Measurements from ENCODE around the gene LRMDA. TPM values are rescaled to one million over a fixed set of nuclear protein-coding genes. Genes with fewer than 3 reads are reported as not detected.

LRMDA gene
- total RNA-seq, 1 donor from 2014 or later, result 5.2 TPM

- Mint-ChIP-seq H3K27ac (no peak overlapping the region), H3K9me3 (no peaks in the 10 kb centered on the region), H3K4me1 (peaks cover 17% of the 10 kb centered on the region), H3K4me3 (no peak overlapping the region), H3K36me3 (no peaks in the 10 kb centered on the region), H3K27me3 (ENCODE audit: insufficient read depth, low read depth) (peaks cover 9% of the 10 kb centered on the region)
- Histone ChIP-seq H3K27me3 (no peaks in the 10 kb centered on the region), H3K36me3 (no peaks in the 10 kb centered on the region), H4K20me1 (ENCODE audit: low read depth) (no peaks in the 10 kb centered on the region), H3K79me2 (ENCODE audit: low read depth) (no peaks in the 10 kb centered on the region), H3K4me1 (peaks cover 18% of the 10 kb centered on the region), H3K4me3 (no peak overlapping the region), H3F3A (ENCODE audit: low read depth) (no peaks in the 10 kb centered on the region), H3K9me3 (ENCODE audit: low read depth) (no peaks in the 10 kb centered on the region), H2AFZ (replicated peaks) (no peak overlapping the region), H3K4me2 (peak overlapping the region; percentile 7), H3K27ac (no peak overlapping the region), H3K9ac (no peak overlapping the region)
- TF ChIP-seq EZH2phosphoT487 (IDR thresholded peaks at IDR 0.05) (no peak), CTCF (IDR thresholded peaks at IDR 0.05) (no peak)
- no peak for DNase-seq (ENCODE audit: low spot score)
These were observed 216.9 kb downstream of the LRMDA start for GRCh38 chr10:75648351-75648750.

- Mint-ChIP-seq H3K4me1 (peaks cover 18% of the 10 kb centered on the region), H3K36me3 (no peaks in the 10 kb centered on the region), H3K9me3 (no peaks in the 10 kb centered on the region), H3K27me3 (ENCODE audit: insufficient read depth, low read depth) (peaks cover 9% of the 10 kb centered on the region), H3K4me3 (no peak overlapping the region), H3K27ac (no peak overlapping the region)
- no peak for DNase-seq (ENCODE audit: low spot score)
- H3K27me3 ChIP-seq, result no peaks in the 10 kb centered on the region
- H3F3A ChIP-seq (ENCODE audit: low read depth), result no peaks in the 10 kb centered on the region
- H3K9ac ChIP-seq, result no peak overlapping the region
- no peaks in the 10 kb centered on the region for H3K9me3 ChIP-seq (ENCODE audit: low read depth)
- H3K27ac ChIP-seq, result no peak overlapping the region
- no peak overlapping the region for H3K4me2 ChIP-seq
- H2AFZ ChIP-seq (replicated peaks), result no peak overlapping the region
- no peaks in the 10 kb centered on the region for H4K20me1 ChIP-seq (ENCODE audit: low read depth)
- TF ChIP-seq CTCF (IDR thresholded peaks at IDR 0.05) (no peak), EZH2phosphoT487 (IDR thresholded peaks at IDR 0.05) (no peak), EZH2 (IDR thresholded peaks at IDR 0.05) (no peak)
- H3K36me3 ChIP-seq, result no peaks in the 10 kb centered on the region
- H3K4me3 ChIP-seq, result no peak overlapping the region
- H3K4me1 ChIP-seq, result peaks cover 23% of the 10 kb centered on the region
- H3K79me2 ChIP-seq (ENCODE audit: low read depth), result no peaks in the 10 kb centered on the region
These were observed 217.4 kb downstream of the LRMDA start for GRCh38 chr10:75648854-75649253.

GRCh38 chr10:75649466-75649865, 218.0 kb downstream of the LRMDA start:
- H2AFZ ChIP-seq (replicated peaks), result no peak overlapping the region
- peaks cover 8% of the 10 kb centered on the region for H3K27me3 Mint-ChIP-seq (ENCODE audit: insufficient read depth, low read depth)
- peaks cover 18% of the 10 kb centered on the region for H3K4me1 Mint-ChIP-seq
- H3F3A ChIP-seq (ENCODE audit: low read depth), result no peaks in the 10 kb centered on the region
- no peaks in the 10 kb centered on the region for H3K9me3 Mint-ChIP-seq
- TF ChIP-seq EZH2 (IDR thresholded peaks at IDR 0.05), result no peak
- no peak for TF ChIP-seq CTCF (IDR thresholded peaks at IDR 0.05)
- no peak for TF ChIP-seq EZH2phosphoT487 (IDR thresholded peaks at IDR 0.05)
- H3K4me2 ChIP-seq, result no peak overlapping the region
- H3K4me3 ChIP-seq, result no peak overlapping the region
- H3K27ac Mint-ChIP-seq, result no peak overlapping the region
- no peak for DNase-seq (ENCODE audit: low spot score)
- no peaks in the 10 kb centered on the region for H3K79me2 ChIP-seq (ENCODE audit: low read depth)
- no peaks in the 10 kb centered on the region for H3K27me3 ChIP-seq
- no peaks in the 10 kb centered on the region for H3K36me3 Mint-ChIP-seq
- peaks cover 23% of the 10 kb centered on the region for H3K4me1 ChIP-seq
- no peak overlapping the region for H3K4me3 Mint-ChIP-seq
- H3K27ac ChIP-seq, result no peak overlapping the region
- no peaks in the 10 kb centered on the region for H3K9me3 ChIP-seq (ENCODE audit: low read depth)
- H3K36me3 ChIP-seq, result no peaks in the 10 kb centered on the region
- H4K20me1 ChIP-seq (ENCODE audit: low read depth), result no peaks in the 10 kb centered on the region
- H3K9ac ChIP-seq, result no peak overlapping the region

All from neural progenitor cell (in vitro differentiated cells).